Measurements from ENCODE around the gene UQCRC1. TPM values are rescaled to one million over a fixed set of nuclear protein-coding genes. Genes with fewer than 3 reads are reported as not detected.

Gene UQCRC1
- total and polyA plus RNA-seq, 9 donors, result 138 to 201 (median 195) TPM

- Histone ChIP-seq H3K27ac (ENCODE audit: low read length) (peak overlapping the region; percentile 62), H3K4me3 (ENCODE audit: low read length) (peak overlapping the region; percentile 87), H3K9me3 (replicated peaks; ENCODE audit: control insufficient read depth, low read depth, low read length) (no peaks in the 10 kb centered on the region), H3K27me3 (ENCODE audit: control insufficient read depth, insufficient read depth, low read length) (no peaks in the 10 kb centered on the region), H3K4me1 (ENCODE audit: control insufficient read depth, insufficient read depth, low read length) (peaks cover 27% of the 10 kb centered on the region), H3K36me3 (ENCODE audit: control insufficient read depth, insufficient read depth, low read length) (peaks cover 24% of the 10 kb centered on the region)
- DNase-seq, result peak; percentile 58
- under 1% methylated on average over 27 of the region's 30 CpGs for WGBS (ENCODE audit: insufficient coverage)
Observed at GRCh38 chr3:48634661-48635221, 25.3 kb upstream of the UQCRC1 start.

- no peaks in the 10 kb centered on the region for H3K9me3 ChIP-seq (replicated peaks; ENCODE audit: control insufficient read depth, low read depth, low read length)
- peaks cover 27% of the 10 kb centered on the region for H3K4me1 ChIP-seq (ENCODE audit: control insufficient read depth, insufficient read depth, low read length)
- no peak overlapping the region for H3K27ac ChIP-seq (ENCODE audit: low read length)
- H3K4me3 ChIP-seq (ENCODE audit: low read length), result no peak overlapping the region
- DNase-seq, result no peak
- peaks cover 24% of the 10 kb centered on the region for H3K36me3 ChIP-seq (ENCODE audit: control insufficient read depth, insufficient read depth, low read length)
- WGBS (ENCODE audit: insufficient coverage), result 67% methylated on average over 1 of the region's 2 CpGs
- no peaks in the 10 kb centered on the region for H3K27me3 ChIP-seq (ENCODE audit: control insufficient read depth, insufficient read depth, low read length)
Observed at GRCh38 chr3:48633743-48634142, 24.3 kb upstream of the UQCRC1 start.

- Histone ChIP-seq H3K4me3 (ENCODE audit: low read length) (no peak overlapping the region), H3K27ac (ENCODE audit: low read length) (no peak overlapping the region), H3K27me3 (ENCODE audit: control insufficient read depth, insufficient read depth, low read length) (no peaks in the 10 kb centered on the region), H3K9me3 (replicated peaks; ENCODE audit: control insufficient read depth, low read depth, low read length) (no peaks in the 10 kb centered on the region), H3K36me3 (ENCODE audit: control insufficient read depth, insufficient read depth, low read length) (peaks cover 26% of the 10 kb centered on the region), H3K4me1 (ENCODE audit: control insufficient read depth, insufficient read depth, low read length) (peaks cover 27% of the 10 kb centered on the region)
- DNase-seq, result no peak
- WGBS (ENCODE audit: insufficient coverage), result 92% methylated on average over 15 of the region's 15 CpGs
Observed at GRCh38 chr3:48633256-48633655, 23.8 kb upstream of the UQCRC1 start.

- H3K27me3 ChIP-seq (ENCODE audit: control insufficient read depth, insufficient read depth, low read length), result no peaks in the 10 kb centered on the region
- peaks cover 41% of the 10 kb centered on the region for H3K36me3 ChIP-seq (ENCODE audit: control insufficient read depth, insufficient read depth, low read length)
- no peak overlapping the region for H3K4me3 ChIP-seq (ENCODE audit: low read length)
- H3K27ac ChIP-seq (ENCODE audit: low read length), result no peak overlapping the region
- WGBS (ENCODE audit: insufficient coverage), result 77% methylated on average over 16 of the region's 22 CpGs
- H3K4me1 ChIP-seq (ENCODE audit: control insufficient read depth, insufficient read depth, low read length), result peaks cover 26% of the 10 kb centered on the region
- DNase-seq, result no peak
- H3K9me3 ChIP-seq (replicated peaks; ENCODE audit: control insufficient read depth, low read depth, low read length), result no peaks in the 10 kb centered on the region
Observed at GRCh38 chr3:48631516-48632448, 22.3 kb upstream of the UQCRC1 start.

GRCh38 chr3:48630833-48631232 is 21.4 kb upstream of the UQCRC1 start:
- no peak for DNase-seq
- Histone ChIP-seq H3K9me3 (replicated peaks; ENCODE audit: control insufficient read depth, low read depth, low read length) (no peaks in the 10 kb centered on the region), H3K4me1 (ENCODE audit: control insufficient read depth, insufficient read depth, low read length) (peaks cover 17% of the 10 kb centered on the region), H3K36me3 (ENCODE audit: control insufficient read depth, insufficient read depth, low read length) (peaks cover 45% of the 10 kb centered on the region), H3K27ac (ENCODE audit: low read length) (no peak overlapping the region), H3K27me3 (ENCODE audit: control insufficient read depth, insufficient read depth, low read length) (no peaks in the 10 kb centered on the region), H3K4me3 (ENCODE audit: low read length) (no peak overlapping the region)
- WGBS (ENCODE audit: insufficient coverage), result 84% methylated on average over 12 of the region's 12 CpGs

GRCh38 chr3:48630407-48630806 is 21.0 kb upstream of the UQCRC1 start:
- WGBS (ENCODE audit: insufficient coverage), result 98% methylated on average over 7 of the region's 8 CpGs

GRCh38 chr3:48629894-48630293 is 20.4 kb upstream of the UQCRC1 start:
- 95% methylated on average over 8 of the region's 12 CpGs for WGBS (ENCODE audit: insufficient coverage)
- Histone ChIP-seq H3K4me3 (ENCODE audit: low read length) (no peak overlapping the region), H3K27me3 (ENCODE audit: control insufficient read depth, insufficient read depth, low read length) (no peaks in the 10 kb centered on the region), H3K9me3 (replicated peaks; ENCODE audit: control insufficient read depth, low read depth, low read length) (no peaks in the 10 kb centered on the region), H3K27ac (ENCODE audit: low read length) (no peak overlapping the region), H3K4me1 (ENCODE audit: control insufficient read depth, insufficient read depth, low read length) (peaks cover 14% of the 10 kb centered on the region), H3K36me3 (ENCODE audit: control insufficient read depth, insufficient read depth, low read length) (peaks cover 52% of the 10 kb centered on the region)
- DNase-seq, result no peak

More at GRCh38 chr3:48630407-48630806, 21.0 kb upstream of the UQCRC1 start:
- H3K36me3 ChIP-seq (ENCODE audit: control insufficient read depth, insufficient read depth, low read length), result peaks cover 47% of the 10 kb centered on the region
- H3K9me3 ChIP-seq (replicated peaks; ENCODE audit: control insufficient read depth, low read depth, low read length), result no peaks in the 10 kb centered on the region
- H3K27me3 ChIP-seq (ENCODE audit: control insufficient read depth, insufficient read depth, low read length), result no peaks in the 10 kb centered on the region
- no peak overlapping the region for H3K27ac ChIP-seq (ENCODE audit: low read length)
- no peak for DNase-seq
- peaks cover 14% of the 10 kb centered on the region for H3K4me1 ChIP-seq (ENCODE audit: control insufficient read depth, insufficient read depth, low read length)
- no peak overlapping the region for H3K4me3 ChIP-seq (ENCODE audit: low read length)

- Histone ChIP-seq H3K27me3 (ENCODE audit: control insufficient read depth, insufficient read depth, low read length) (no peaks in the 10 kb centered on the region), H3K9me3 (replicated peaks; ENCODE audit: control insufficient read depth, low read depth, low read length) (no peaks in the 10 kb centered on the region), H3K4me3 (ENCODE audit: low read length) (no peak overlapping the region), H3K27ac (ENCODE audit: low read length) (no peak overlapping the region), H3K36me3 (ENCODE audit: control insufficient read depth, insufficient read depth, low read length) (peaks cover 55% of the 10 kb centered on the region), H3K4me1 (ENCODE audit: control insufficient read depth, insufficient read depth, low read length) (peaks cover 3% of the 10 kb centered on the region)
- DNase-seq, result no peak
- WGBS (ENCODE audit: insufficient coverage), result 83% methylated on average over 12 of the region's 13 CpGs
Observed at GRCh38 chr3:48628277-48629017, 19.0 kb upstream of the UQCRC1 start.

GRCh38 chr3:48625600-48625999 is 16.2 kb upstream of the UQCRC1 start:
- H3K4me3 ChIP-seq (ENCODE audit: low read length), result no peak overlapping the region

GRCh38 chr3:48624767-48625166 is 15.3 kb upstream of the UQCRC1 start:
- DNase-seq, result no peak
- no peak overlapping the region for H3K27ac ChIP-seq (ENCODE audit: low read length)
- H3K27me3 ChIP-seq (ENCODE audit: control insufficient read depth, insufficient read depth, low read length), result no peaks in the 10 kb centered on the region
- peaks cover 31% of the 10 kb centered on the region for H3K36me3 ChIP-seq (ENCODE audit: control insufficient read depth, insufficient read depth, low read length)
- 92% methylated on average over 9 of the region's 10 CpGs for WGBS (ENCODE audit: insufficient coverage)
- no peak overlapping the region for H3K4me3 ChIP-seq (ENCODE audit: low read length)
- H3K4me1 ChIP-seq (ENCODE audit: control insufficient read depth, insufficient read depth, low read length), result no peaks in the 10 kb centered on the region
- no peaks in the 10 kb centered on the region for H3K9me3 ChIP-seq (replicated peaks; ENCODE audit: control insufficient read depth, low read depth, low read length)

More at GRCh38 chr3:48625600-48625999, 16.2 kb upstream of the UQCRC1 start:
- H3K4me1 ChIP-seq (ENCODE audit: control insufficient read depth, insufficient read depth, low read length), result no peaks in the 10 kb centered on the region
- no peak overlapping the region for H3K27ac ChIP-seq (ENCODE audit: low read length)
- no peak for DNase-seq
- no peaks in the 10 kb centered on the region for H3K9me3 ChIP-seq (replicated peaks; ENCODE audit: control insufficient read depth, low read depth, low read length)
- no peaks in the 10 kb centered on the region for H3K27me3 ChIP-seq (ENCODE audit: control insufficient read depth, insufficient read depth, low read length)
- peaks cover 38% of the 10 kb centered on the region for H3K36me3 ChIP-seq (ENCODE audit: control insufficient read depth, insufficient read depth, low read length)
- WGBS (ENCODE audit: insufficient coverage), result 81% methylated on average over 4 of the region's 6 CpGs
